HAP-1 (cell line): ENCODE results near the gene FUT3.

Experiments
- DNase-seq, 2 experiments: peaks; one replicate each; pipeline ENCODE4 v3.0.0-alpha.2; 2016 to 2020; ENCODE audit warnings: low spot score in 2 of 2
- H3K27me3 ChIP-seq: fragments of 250-450 bp; sonication (Bioruptor Pico); 2 replicates; pipeline ENCODE4 v1.5.1; 2020; ENCODE audit warnings: low read depth, mild to moderate bottlenecking, moderate library complexity
- H3K36me3 ChIP-seq: fragments of 250-450 bp; sonication (Bioruptor Pico); replicated peaks from 2 replicates; pipeline ENCODE4 v1.5.1; 2020; ENCODE audit warnings: mild to moderate bottlenecking
- H3K4me1 ChIP-seq: fragments of 250-450 bp; sonication (Bioruptor Pico); 2 replicates; pipeline ENCODE4 v1.5.1; 2020; ENCODE audit warnings: mild to moderate bottlenecking
- H3K4me3 ChIP-seq: fragments of 250-450 bp; sonication (Bioruptor Pico); 2 replicates; pipeline ENCODE4 v1.5.1; 2020; ENCODE audit warnings: mild to moderate bottlenecking, moderate library complexity
- H3K9me3 ChIP-seq: fragments of 250-450 bp; sonication (Bioruptor Pico); 2 replicates; pipeline ENCODE4 v1.5.1; 2020; ENCODE audit warnings: mild to moderate bottlenecking, moderate library complexity
- in situ Hi-C: fragments of 300-500 bp; cut with MboI; formaldehyde crosslinking; loops from 3 replicates; pipeline ENCODE4 v1.14.3; 2020; ENCODE audit warnings: low sequenced_read_pairs, inconsistent platforms, mixed read lengths

FUT3 gene

GRCh38 chr19:5829567-5830310 lies 21.5 kb downstream of the FUT3 start:
- Histone ChIP-seq H3K4me1 (peaks cover 5% of the 10 kb centered on the region), H3K27me3 (0 out of 2 replicates have a peak, but pooled peaks cover 2% of the 10 kb centered on the region), H3K36me3 (no peaks in the 10 kb centered on the region), H3K4me3 (no peak overlapping the region), H3K9me3 (no peaks in the 10 kb centered on the region)
- in situ Hi-C loops, result no loop called here
- DNase-seq, result no peak

- H3K9me3 ChIP-seq, result no peaks in the 10 kb centered on the region
- H3K4me1 ChIP-seq, result peaks cover 5% of the 10 kb centered on the region
- peak in 1 of 2 experiments; percentile 34 for DNase-seq
- in situ Hi-C loops, result no loop called here
- H3K36me3 ChIP-seq, result no peaks in the 10 kb centered on the region
- H3K27me3 ChIP-seq, result no peaks in the 10 kb centered on the region
- peak overlapping the region; percentile 21 for H3K4me3 ChIP-seq
Measured at GRCh38 chr19:5828661-5829566, 22.3 kb downstream of the FUT3 start.

- H3K36me3 ChIP-seq, result no peaks in the 10 kb centered on the region
- in situ Hi-C loops, result no loop called here
- peak; percentile 69 to 92 for DNase-seq
Measured at GRCh38 chr19:5827891-5828660, 23.2 kb downstream of the FUT3 start.

GRCh38 chr19:5827342-5827890 lies 23.8 kb downstream of the FUT3 start:
- no peak for DNase-seq
- H3K36me3 ChIP-seq, result no peaks in the 10 kb centered on the region
- in situ Hi-C loops, result no loop called here
- H3K27me3 ChIP-seq, result no peaks in the 10 kb centered on the region
- no peaks in the 10 kb centered on the region for H3K9me3 ChIP-seq
- H3K4me1 ChIP-seq, result peaks cover 5% of the 10 kb centered on the region
- H3K4me3 ChIP-seq, result peak overlapping the region; percentile 13

More at GRCh38 chr19:5827891-5828660, 23.2 kb downstream of the FUT3 start:
- Histone ChIP-seq H3K9me3 (no peaks in the 10 kb centered on the region), H3K4me3 (peak overlapping the region; percentile 21), H3K27me3 (no peaks in the 10 kb centered on the region), H3K4me1 (peaks cover 5% of the 10 kb centered on the region)

GRCh38 chr19:5826531-5827341 lies 24.5 kb downstream of the FUT3 start:
- Histone ChIP-seq H3K4me1 (peaks cover 5% of the 10 kb centered on the region), H3K27me3 (no peaks in the 10 kb centered on the region), H3K9me3 (no peaks in the 10 kb centered on the region), H3K36me3 (no peaks in the 10 kb centered on the region), H3K4me3 (no peak overlapping the region)
- in situ Hi-C loops, result no loop called here
- DNase-seq, result peak; percentile 39 to 90

- H3K27me3 ChIP-seq, result no peaks in the 10 kb centered on the region
- in situ Hi-C loops, result no loop called here
- no peaks in the 10 kb centered on the region for H3K36me3 ChIP-seq
- peaks cover 5% of the 10 kb centered on the region for H3K4me1 ChIP-seq
- no peaks in the 10 kb centered on the region for H3K9me3 ChIP-seq
- H3K4me3 ChIP-seq, result no peak overlapping the region
- no peak for DNase-seq
Measured at GRCh38 chr19:5825178-5825577, 26.1 kb downstream of the FUT3 start.

GRCh38 chr19:5824751-5825150 lies 26.5 kb downstream of the FUT3 start:
- H3K27me3 ChIP-seq, result no peaks in the 10 kb centered on the region
- in situ Hi-C loops, result no loop called here
- DNase-seq, result no peak
- H3K4me1 ChIP-seq, result peaks cover 5% of the 10 kb centered on the region
- H3K9me3 ChIP-seq, result no peaks in the 10 kb centered on the region
- no peaks in the 10 kb centered on the region for H3K36me3 ChIP-seq
- no peak overlapping the region for H3K4me3 ChIP-seq

GRCh38 chr19:5823579-5824281 lies 27.5 kb downstream of the FUT3 start:
- peak; percentile 47 to 81 for DNase-seq
- H3K4me1 ChIP-seq, result peaks cover 5% of the 10 kb centered on the region
- H3K27me3 ChIP-seq, result no peaks in the 10 kb centered on the region
- H3K4me3 ChIP-seq, result no peak overlapping the region
- H3K36me3 ChIP-seq, result no peaks in the 10 kb centered on the region
- H3K9me3 ChIP-seq, result no peaks in the 10 kb centered on the region
- in situ Hi-C loops, result no loop called here

- no peak for DNase-seq
- in situ Hi-C loops, result no loop called here
- Histone ChIP-seq H3K27me3 (no peaks in the 10 kb centered on the region), H3K36me3 (no peaks in the 10 kb centered on the region), H3K4me1 (no peaks in the 10 kb centered on the region; the same call in 1 of the 2 replicates), H3K4me3 (no peak overlapping the region), H3K9me3 (no peaks in the 10 kb centered on the region)
Measured at GRCh38 chr19:5822181-5822844, 28.9 kb downstream of the FUT3 start.

- Histone ChIP-seq H3K4me3 (no peak overlapping the region), H3K4me1 (no peaks in the 10 kb centered on the region)
- DNase-seq, result no peak
Measured at GRCh38 chr19:5821521-5822180, 29.6 kb downstream of the FUT3 start.

GRCh38 chr19:5820785-5821184 lies 30.5 kb downstream of the FUT3 start:
- no peak for DNase-seq
- in situ Hi-C loops, result no loop called here

More at GRCh38 chr19:5821521-5822180, 29.6 kb downstream of the FUT3 start:
- Histone ChIP-seq H3K36me3 (no peaks in the 10 kb centered on the region), H3K27me3 (no peaks in the 10 kb centered on the region), H3K9me3 (no peaks in the 10 kb centered on the region)
- in situ Hi-C loops, result no loop called here

More at GRCh38 chr19:5820785-5821184, 30.5 kb downstream of the FUT3 start:
- H3K4me3 ChIP-seq, result no peak overlapping the region
- no peaks in the 10 kb centered on the region for H3K4me1 ChIP-seq
- H3K27me3 ChIP-seq, result no peaks in the 10 kb centered on the region
- no peaks in the 10 kb centered on the region for H3K36me3 ChIP-seq
- H3K9me3 ChIP-seq, result no peaks in the 10 kb centered on the region
